HG02642 (cell line): ENCODE data around the gene C1orf21.

Source experiments
- ATAC-seq: cut with Tn5 transposase; IDR thresholded peaks from one replicate; pipeline ENCODE4 v1.9.1; 2021; ENCODE audit warnings: mild to moderate bottlenecking; ENCODE audit not compliant: unreplicated experiment, poor library complexity

C1orf21 gene

GRCh38 chr1:184539580-184539979 is 152.8 kb downstream of the C1orf21 start:
- no peak for ATAC-seq

- no peak for ATAC-seq
Observed at GRCh38 chr1:184541537-184542152, 154.8 kb downstream of the C1orf21 start.

- ATAC-seq: no peak
Observed at GRCh38 chr1:184542291-184542690, 155.5 kb downstream of the C1orf21 start.

DNA sequence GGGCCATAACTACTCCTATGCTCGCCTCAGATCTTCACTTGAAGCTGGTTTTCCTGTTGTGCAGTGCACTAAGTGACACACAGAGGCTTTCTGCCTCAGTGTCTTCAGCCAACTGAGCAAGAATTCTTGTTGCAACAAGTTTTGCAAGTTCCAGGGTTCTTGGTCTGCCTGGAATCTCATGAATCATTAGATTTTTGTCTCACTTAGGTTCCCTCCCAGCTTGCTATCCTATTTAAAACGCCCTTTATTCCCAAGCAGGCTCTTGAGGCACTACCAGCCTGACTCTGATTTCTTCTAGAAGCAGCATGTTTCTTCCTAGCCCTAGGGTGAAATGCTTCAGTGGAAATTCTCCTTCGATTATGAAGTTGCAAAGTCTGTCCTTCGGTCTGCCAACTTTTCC is 158.8 kb downstream of the C1orf21 start:
- ATAC-seq: no peak

GRCh38 chr1:184552446-184552845 is 165.6 kb downstream of the C1orf21 start:
- ATAC-seq: no peak

- no peak for ATAC-seq
Observed at GRCh38 chr1:184553845-184554244, 167.0 kb downstream of the C1orf21 start.

GRCh38 chr1:184555665-184556641 is 169.1 kb downstream of the C1orf21 start:
- no peak for ATAC-seq

GRCh38 chr1:184556665-184557064 is 169.8 kb downstream of the C1orf21 start:
- ATAC-seq: no peak

- no peak for ATAC-seq
Observed at GRCh38 chr1:184557423-184558347, 170.9 kb downstream of the C1orf21 start.

DNA sequence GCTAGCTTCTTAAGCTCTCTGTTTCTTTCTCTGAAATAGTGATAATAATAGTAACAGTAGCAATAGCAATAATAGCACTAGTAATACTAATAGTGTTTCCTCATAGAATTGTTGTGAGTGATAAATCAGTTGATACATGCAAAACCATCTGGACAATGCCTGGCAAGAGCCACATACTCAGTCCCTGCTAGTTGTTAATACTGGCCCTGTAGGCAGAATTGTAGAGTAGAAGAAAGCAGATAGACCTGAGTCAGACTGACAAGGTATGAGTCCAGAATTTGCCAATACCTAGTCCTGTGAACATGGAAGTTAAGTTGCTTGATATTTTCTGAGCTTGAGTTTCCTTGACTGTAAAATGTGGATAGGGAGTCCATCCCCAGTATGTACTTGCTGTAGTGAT is 171.9 kb downstream of the C1orf21 start:
- no peak for ATAC-seq

DNA sequence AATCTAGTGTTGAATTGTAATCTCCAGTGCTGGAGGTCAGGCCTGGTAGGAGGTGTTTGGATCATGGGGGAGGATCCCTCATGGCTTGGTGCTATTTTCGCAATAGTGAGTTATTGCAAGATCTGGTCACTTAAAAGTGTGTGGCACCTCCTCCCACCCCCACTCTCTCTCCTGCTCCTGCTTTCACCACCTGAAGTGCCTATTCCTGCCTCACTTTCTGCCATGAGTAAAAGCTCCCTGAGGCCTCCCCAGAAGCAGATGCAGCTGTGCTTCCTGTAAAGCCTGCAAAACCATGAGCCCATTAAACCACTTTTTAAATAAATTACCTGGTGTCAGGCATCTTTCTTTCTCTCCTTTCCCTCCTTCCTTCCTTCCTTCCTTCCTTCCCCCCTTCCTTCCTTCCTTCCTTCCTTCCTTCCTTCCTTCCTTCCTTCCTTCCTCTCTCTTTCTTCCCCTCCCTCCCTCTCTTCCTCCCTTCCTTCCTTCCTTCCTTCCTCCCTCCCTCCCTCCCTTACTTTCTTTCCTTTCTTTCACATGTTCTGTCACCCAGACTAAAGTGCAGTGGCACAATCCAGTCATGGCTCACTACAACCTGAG is 172.4 kb downstream of the C1orf21 start:
- no peak for ATAC-seq

GRCh38 chr1:184562806-184563205 is 176.0 kb downstream of the C1orf21 start:
- ATAC-seq: no peak

- ATAC-seq: no peak
Observed at GRCh38 chr1:184563308-184563707, 176.5 kb downstream of the C1orf21 start.

DNA sequence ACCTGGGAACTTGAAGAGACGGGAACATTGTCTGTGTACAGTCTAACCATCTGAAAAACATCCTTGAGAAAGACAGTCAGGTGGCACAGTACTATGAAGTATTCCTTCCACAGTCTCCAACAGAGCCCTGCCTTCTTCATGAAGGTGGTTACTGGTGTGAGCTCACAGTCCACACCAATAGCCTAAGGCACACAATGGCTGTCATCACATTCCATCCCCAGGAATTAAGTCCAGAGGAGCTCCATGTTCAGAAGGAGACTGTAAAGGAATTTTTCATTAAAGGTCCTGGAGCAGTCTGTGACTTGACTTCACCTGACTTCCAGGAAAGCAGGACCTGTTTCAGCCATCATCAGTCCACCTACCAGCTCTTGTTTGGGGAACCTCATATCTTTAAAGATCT is 180.2 kb downstream of the C1orf21 start:
- ATAC-seq: no peak

GRCh38 chr1:184567637-184568036 is 180.8 kb downstream of the C1orf21 start:
- no peak for ATAC-seq

- no peak for ATAC-seq
Observed at GRCh38 chr1:184568148-184568547, 181.3 kb downstream of the C1orf21 start.

GRCh38 chr1:184569106-184569505 is 182.3 kb downstream of the C1orf21 start:
- no peak for ATAC-seq

DNA sequence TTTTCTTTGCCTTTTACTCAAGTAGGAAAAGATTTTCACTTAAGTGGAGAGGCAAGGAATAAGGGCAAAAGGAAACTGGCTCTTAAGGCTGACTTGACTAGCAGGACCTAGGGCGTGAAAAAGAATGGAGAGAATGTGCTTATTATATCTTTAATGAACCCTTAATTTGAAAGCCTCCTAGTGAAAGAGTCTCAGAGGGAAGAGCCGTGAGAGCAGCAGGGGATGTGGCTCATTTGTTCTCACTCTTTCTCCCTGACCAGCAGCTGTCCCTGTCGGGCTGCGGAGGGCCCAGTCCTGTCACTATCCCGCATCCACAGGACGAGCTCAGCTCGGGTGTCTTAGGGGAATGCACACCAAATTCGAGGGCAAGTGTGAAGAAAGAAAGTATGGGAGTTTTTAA is 187.8 kb downstream of the C1orf21 start:
- no peak for ATAC-seq

GRCh38 chr1:184576822-184577221 is 190.0 kb downstream of the C1orf21 start:
- ATAC-seq: no peak

- no peak for ATAC-seq
Observed at GRCh38 chr1:184577319-184577718, 190.5 kb downstream of the C1orf21 start.
